Caco-2 (cell line): ENCODE data around the gene MISP. TPM values are rescaled to one million over a fixed set of nuclear protein-coding genes. Genes with fewer than 3 reads are reported as not detected.

ENCODE experiments used
- BruUV-seq: library from RNA; stranded (reverse); fragments of 400-500 nt; replicated peaks from 2 replicates; lab custom pipeline; 2021; lab: Mats Ljungman, UMichigan
- CTCF ChIA-PET: fragments of 300-600 bp; sonication (Branson Sonifier 250); formaldehyde crosslinking; loops from one replicate; lab custom pipeline; 2022; ENCODE audit warnings: antibody characterized with exemption; lab: Charles Lee
- POLR2A ChIA-PET: fragments of 300-600 bp; sonication (Branson Sonifier 250); formaldehyde crosslinking; loops from one replicate; lab custom pipeline; 2022; ENCODE audit warnings: antibody characterized with exemption; lab: Charles Lee
- DNase-seq, 2 experiments: peaks; one replicate each; pipeline versions ENCODE4 v3.0.0 to v3.0.0-alpha.2; 2020 to 2022
- H3K27me3 ChIP-seq: replicated peaks from 2 replicates; pipeline ENCODE4 v1.6.0; 2011; ENCODE audit warnings: low read length; ENCODE audit not compliant: control insufficient read depth, insufficient read depth
- H3K36me3 ChIP-seq: 2 replicates; pipeline ENCODE4 v1.5.1; 2011; ENCODE audit warnings: low read length; ENCODE audit not compliant: control insufficient read depth, insufficient read depth
- H3K4me1 ChIP-seq: fragments of 250-450 bp; sonication (Bioruptor Pico); 2 replicates; pipeline ENCODE4 v1.5.1; 2020; ENCODE audit warnings: mild to moderate bottlenecking
- H3K4me3 ChIP-seq: 2 replicates; pipeline ENCODE4 v1.5.1; 2011; ENCODE audit warnings: low read depth, mild to moderate bottlenecking, control low read depth, low read length
- H3K9me3 ChIP-seq: fragments of 250-450 bp; sonication (Bioruptor Pico); 2 replicates; pipeline ENCODE4 v1.5.1; 2020; ENCODE audit warnings: mild to moderate bottlenecking, moderate library complexity
- H3K27ac Mint-ChIP-seq: one replicate; pipeline ENCODE4 v1.8.0; 2022; ENCODE audit warnings: mixed read lengths; ENCODE audit not compliant: unreplicated experiment
- H3K27me3 Mint-ChIP-seq: one replicate; pipeline ENCODE4 v1.8.0; 2022; ENCODE audit warnings: mixed read lengths; ENCODE audit not compliant: insufficient read depth, unreplicated experiment
- H3K36me3 Mint-ChIP-seq: one replicate; pipeline ENCODE4 v1.8.0; 2022; ENCODE audit warnings: mild to moderate bottlenecking, mixed read lengths; ENCODE audit not compliant: insufficient read depth, unreplicated experiment
- H3K4me1 Mint-ChIP-seq: one replicate; pipeline ENCODE4 v1.8.0; 2022; ENCODE audit warnings: low read depth, mixed read lengths; ENCODE audit not compliant: unreplicated experiment
- H3K4me3 Mint-ChIP-seq: one replicate; pipeline ENCODE4 v1.8.0; 2022; ENCODE audit warnings: mild to moderate bottlenecking, moderate library complexity, mixed read lengths; ENCODE audit not compliant: unreplicated experiment
- H3K9me3 Mint-ChIP-seq: one replicate; pipeline ENCODE4 v1.8.0; 2022; ENCODE audit warnings: mixed read lengths; ENCODE audit not compliant: unreplicated experiment
- CTCF ChIP-seq, 2 experiments: fragments of 200-600 bp in 1 of 2; IDR thresholded peaks; 1 replicate in 1 of 2; 2 replicates in 1 of 2; pipeline versions ENCODE4 v1.5.1 to v1.8.0; 2011 to 2022; ENCODE audit warnings: antibody characterized with exemption in 1 of 2, control low read depth in 1 of 2, inconsistent platforms in 1 of 2, low read depth in 1 of 2, low read length in 1 of 2, mild to moderate bottlenecking in 1 of 2, moderate library complexity in 1 of 2; ENCODE audit not compliant: insufficient read depth in 1 of 2, severe bottlenecking in 1 of 2, unreplicated experiment in 1 of 2
- intact Hi-C: fragments of 100-400 bp; cut with micrococcal nuclease; formaldehyde crosslinking; loops from one replicate; pipeline ENCODE4 v1.10.0; 2022; ENCODE audit not compliant: unreplicated experiment
- total RNA-seq: library from RNA; stranded (reverse); gene quantifications from 2 replicates; pipeline ENCODE4 v1.2.3, GENCODE V29; 2022

MISP gene
- total RNA-seq, 1 experiment from 2014 or later = 27.8 TPM

- no TSS peak for BruUV-seq
- Mint-ChIP-seq H3K36me3 (peaks cover 18% of the 10 kb centered on the region), H3K9me3 (no peaks in the 10 kb centered on the region), H3K27me3 (no peaks in the 10 kb centered on the region), H3K27ac (no peak overlapping the region), H3K4me3 (no peak overlapping the region), H3K4me1 (peaks cover 6% of the 10 kb centered on the region)
- H3K4me3 ChIP-seq = no peak overlapping the region
- H3K36me3 ChIP-seq = no peaks in the 10 kb centered on the region
- DNase-seq = no peak
- no peak for TF ChIP-seq CTCF (IDR thresholded peaks at IDR 0.05; ENCODE audit: insufficient read depth in 1 of 2, low read depth in 1 of 2, low read length in 1 of 2, severe bottlenecking in 1 of 2, unreplicated experiment in 1 of 2)
- no peaks in the 10 kb centered on the region for H3K9me3 ChIP-seq
- H3K4me1 ChIP-seq = peaks cover 12% of the 10 kb centered on the region
- ChIA-PET POLR2A (no interaction called here), CTCF (no interaction called here)
- intact Hi-C loops = loop anchor here (10.0 kb wide), 1 partner anchor 88 kb away; no protein-coding TSS in a partner anchor
- H3K27me3 ChIP-seq = no peaks in the 10 kb centered on the region
Measured at GRCh38 chr19:776549-776948, 25.6 kb downstream of the MISP start.

- Mint-ChIP-seq H3K4me1 (peaks cover 6% of the 10 kb centered on the region), H3K9me3 (no peaks in the 10 kb centered on the region), H3K27ac (peak overlapping the region; percentile 81), H3K27me3 (no peaks in the 10 kb centered on the region), H3K36me3 (peaks cover 35% of the 10 kb centered on the region), H3K4me3 (peak overlapping the region; percentile 59)
- Histone ChIP-seq H3K4me3 (no peak overlapping the region), H3K4me1 (peaks cover 12% of the 10 kb centered on the region), H3K9me3 (no peaks in the 10 kb centered on the region), H3K27me3 (no peaks in the 10 kb centered on the region), H3K36me3 (no peaks in the 10 kb centered on the region)
- no peak for TF ChIP-seq CTCF (IDR thresholded peaks at IDR 0.05; ENCODE audit: insufficient read depth in 1 of 2, low read depth in 1 of 2, low read length in 1 of 2, severe bottlenecking in 1 of 2, unreplicated experiment in 1 of 2)
- peak; percentile 58 to 71 for DNase-seq
- ChIA-PET POLR2A (interaction anchor here (0.6 to 1.0 kb wide), 2 partner anchors 26 to 205 kb away, joined by 4 read pairs; partner anchors contain the start of gene WDR18), CTCF (interaction anchor here (0.6 kb wide), 2 partner anchors 8 to 9 kb away, joined by 3 to 5 read pairs; no protein-coding TSS in a partner anchor)
- intact Hi-C loops = loop anchor here (10.0 kb wide), 1 partner anchor 86 kb away; no protein-coding TSS in a partner anchor
- BruUV-seq = no TSS peak
Measured at GRCh38 chr19:778910-779653, 28.2 kb downstream of the MISP start.

- H3K27me3 Mint-ChIP-seq = no peaks in the 10 kb centered on the region
- H3K9me3 Mint-ChIP-seq = no peaks in the 10 kb centered on the region
- TF ChIP-seq CTCF (IDR thresholded peaks at IDR 0.05; ENCODE audit: insufficient read depth in 1 of 2, low read depth in 1 of 2, low read length in 1 of 2, severe bottlenecking in 1 of 2, unreplicated experiment in 1 of 2) = no peak
- BruUV-seq = no TSS peak
- no peak for DNase-seq
- peak overlapping the region; percentile 22 for H3K4me3 ChIP-seq
- CTCF ChIA-PET = no interaction called here
- H3K4me1 Mint-ChIP-seq = peaks cover 6% of the 10 kb centered on the region
- peak overlapping the region; percentile 91 for H3K27ac Mint-ChIP-seq
- intact Hi-C loops = no loop called here
- peaks cover 53% of the 10 kb centered on the region for H3K36me3 Mint-ChIP-seq
- H3K9me3 ChIP-seq = no peaks in the 10 kb centered on the region
- POLR2A ChIA-PET = interaction anchor here (1.1 kb wide), 1 partner anchor 9 kb away, joined by 6 read pairs; no protein-coding TSS in a partner anchor
- no peaks in the 10 kb centered on the region for H3K36me3 ChIP-seq
- peaks cover 12% of the 10 kb centered on the region for H3K4me1 ChIP-seq
- H3K27me3 ChIP-seq = no peaks in the 10 kb centered on the region
- H3K4me3 Mint-ChIP-seq = peak overlapping the region; percentile 94
Measured at GRCh38 chr19:780935-781334, 30.0 kb downstream of the MISP start.
